ENCODE data around the gene KPNA5.
"Not testable (repeated sequence)": the region's sequence is repeated elsewhere in the genome, so short reads cannot be mapped to it uniquely, and the experiment has no call there.

Gene KPNA5

GRCh38 chr6:116703888-116704287, 22.9 kb downstream of the KPNA5 start:
- not testable (repeated sequence) for DNase-seq (ENCODE audit: low read depth)

GRCh38 chr6:116705917-116706316, 24.9 kb downstream of the KPNA5 start:
- no peak for DNase-seq (ENCODE audit: low read depth)

- DNase-seq (ENCODE audit: low read depth) = no peak
These were observed 33.3 kb downstream of the KPNA5 start for GRCh38 chr6:116714296-116714695.

DNA sequence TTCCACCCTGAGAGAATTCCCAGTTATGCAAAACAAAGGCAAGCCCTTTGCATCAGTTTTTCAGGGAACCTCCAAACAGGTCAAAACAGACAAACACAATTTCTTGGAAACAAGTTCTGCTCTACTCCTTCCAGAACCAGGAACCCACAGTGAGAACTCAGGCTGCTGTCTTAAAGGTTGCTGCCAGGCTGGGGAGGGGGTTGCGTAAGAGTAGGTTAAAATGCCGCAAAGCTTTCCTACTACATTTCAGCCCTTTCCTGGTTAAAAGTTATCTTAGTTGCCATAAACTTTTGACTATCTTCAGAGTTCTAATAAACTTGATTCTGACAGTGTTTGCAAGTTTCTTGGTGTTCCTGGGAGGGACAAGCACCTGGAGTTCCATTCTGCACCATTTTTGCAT, 33.8 kb downstream of the KPNA5 start:
- no peak for DNase-seq (ENCODE audit: low read depth)

DNA sequence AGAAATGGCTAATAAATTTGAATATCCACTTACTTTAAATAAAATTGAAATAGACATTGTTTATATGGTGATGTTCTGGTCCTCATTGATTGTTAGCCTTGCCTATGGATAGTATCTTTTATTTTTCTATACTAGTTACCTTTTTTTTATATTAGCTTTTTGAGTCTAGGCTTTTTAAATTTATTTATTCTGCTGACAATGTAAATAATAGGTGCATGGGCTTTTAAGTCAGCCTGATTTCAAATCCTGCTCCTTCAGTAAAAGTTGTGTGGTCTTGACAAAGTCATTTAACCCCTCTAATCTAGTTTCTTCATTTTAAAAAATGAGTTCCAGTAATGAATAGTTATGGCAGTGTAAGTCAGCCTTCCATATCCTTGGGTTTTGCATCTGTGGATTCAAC, 45.9 kb downstream of the KPNA5 start:
- no peak for DNase-seq (ENCODE audit: low read depth)

- no peak for DNase-seq (ENCODE audit: low read depth)
These were observed 49.5 kb downstream of the KPNA5 start for GRCh38 chr6:116730513-116730912.

- no peak for DNase-seq (ENCODE audit: low read depth)
These were observed 56.0 kb downstream of the KPNA5 start for GRCh38 chr6:116737004-116737403.

GRCh38 chr6:116740486-116740885, 59.5 kb downstream of the KPNA5 start:
- DNase-seq (ENCODE audit: low read depth) = not testable (repeated sequence)

DNA sequence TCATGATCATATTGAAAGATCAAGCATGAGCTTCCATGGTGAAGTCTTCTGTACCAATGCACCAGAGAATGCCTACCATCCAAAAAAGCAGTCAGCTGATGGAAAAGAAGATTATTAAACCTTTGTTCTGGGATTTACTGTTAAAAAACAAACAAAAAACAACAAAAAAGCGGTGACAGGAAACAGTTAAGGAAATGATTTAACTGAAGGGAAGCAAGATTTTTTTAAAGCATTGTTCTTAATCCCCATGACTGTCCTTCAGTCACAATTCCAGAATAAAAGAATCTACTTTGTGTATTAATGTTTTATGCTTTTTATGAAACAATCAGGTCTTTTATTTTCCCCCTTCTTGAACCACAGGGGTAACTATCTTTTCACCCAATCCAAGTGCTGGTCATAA, 60.6 kb downstream of the KPNA5 start:
- DNase-seq (ENCODE audit: low read depth) = no peak

GRCh38 chr6:116745176-116745575, 64.2 kb downstream of the KPNA5 start:
- no peak for DNase-seq (ENCODE audit: low read depth)

DNA sequence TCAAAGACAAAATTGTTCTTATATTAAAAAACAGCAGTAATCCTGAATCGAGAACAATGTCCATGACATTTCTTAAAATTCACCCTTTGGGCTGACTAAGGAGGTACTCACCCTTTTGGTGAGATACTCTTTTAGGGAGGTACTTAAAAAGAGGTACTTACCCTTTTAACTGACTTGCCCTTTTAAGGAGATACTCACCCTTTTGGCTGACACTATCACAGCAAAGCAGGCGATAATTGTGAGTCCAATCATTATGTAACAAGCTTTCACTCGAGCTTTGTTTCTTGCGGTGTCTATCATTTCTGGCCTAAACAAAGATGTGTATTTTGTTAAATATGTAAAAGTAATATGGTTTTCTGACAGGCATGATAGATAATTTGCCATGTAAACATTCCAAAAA, 80.8 kb downstream of the KPNA5 start:
- no peak for DNase-seq (ENCODE audit: low read depth)

DNA sequence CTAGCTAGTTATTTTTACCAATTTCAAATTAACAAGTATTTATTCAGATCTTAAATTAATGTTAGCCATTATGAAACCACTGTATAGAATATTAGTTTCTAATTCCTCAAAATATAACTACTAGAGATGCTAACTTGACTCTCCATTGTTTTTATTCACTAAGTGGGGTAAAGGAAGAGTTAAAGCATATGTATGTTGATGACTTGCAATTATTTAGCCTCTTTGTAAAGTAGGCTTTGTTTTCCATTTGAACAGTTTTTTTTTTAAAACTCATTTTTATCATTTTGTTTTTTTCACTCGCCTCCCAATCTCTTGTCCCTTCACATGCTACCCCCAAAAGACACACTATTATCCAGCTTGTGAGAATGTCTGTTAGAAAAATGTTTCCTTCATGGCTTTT, 81.2 kb downstream of the KPNA5 start:
- DNase-seq (ENCODE audit: low read depth) = no peak

DNA sequence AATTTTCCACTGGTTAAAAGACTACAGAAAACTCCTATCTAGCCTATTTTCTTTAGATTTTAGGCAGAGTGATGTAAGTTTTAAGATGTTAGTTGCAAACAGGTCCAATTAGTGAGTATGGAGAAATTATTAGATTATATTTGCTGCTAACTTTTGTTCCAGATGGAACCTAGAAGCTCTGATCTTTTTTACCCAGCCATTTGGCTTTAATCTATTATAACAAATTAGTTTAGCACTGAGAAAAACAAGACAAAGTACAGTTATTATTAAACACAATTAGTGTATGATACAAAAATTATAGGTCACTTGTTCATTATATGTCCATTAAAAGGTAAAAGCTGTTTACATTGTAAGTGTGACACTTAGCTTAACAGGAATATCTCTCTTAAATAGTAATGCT, 82.0 kb downstream of the KPNA5 start:
- no peak for DNase-seq (ENCODE audit: low read depth)

DNA sequence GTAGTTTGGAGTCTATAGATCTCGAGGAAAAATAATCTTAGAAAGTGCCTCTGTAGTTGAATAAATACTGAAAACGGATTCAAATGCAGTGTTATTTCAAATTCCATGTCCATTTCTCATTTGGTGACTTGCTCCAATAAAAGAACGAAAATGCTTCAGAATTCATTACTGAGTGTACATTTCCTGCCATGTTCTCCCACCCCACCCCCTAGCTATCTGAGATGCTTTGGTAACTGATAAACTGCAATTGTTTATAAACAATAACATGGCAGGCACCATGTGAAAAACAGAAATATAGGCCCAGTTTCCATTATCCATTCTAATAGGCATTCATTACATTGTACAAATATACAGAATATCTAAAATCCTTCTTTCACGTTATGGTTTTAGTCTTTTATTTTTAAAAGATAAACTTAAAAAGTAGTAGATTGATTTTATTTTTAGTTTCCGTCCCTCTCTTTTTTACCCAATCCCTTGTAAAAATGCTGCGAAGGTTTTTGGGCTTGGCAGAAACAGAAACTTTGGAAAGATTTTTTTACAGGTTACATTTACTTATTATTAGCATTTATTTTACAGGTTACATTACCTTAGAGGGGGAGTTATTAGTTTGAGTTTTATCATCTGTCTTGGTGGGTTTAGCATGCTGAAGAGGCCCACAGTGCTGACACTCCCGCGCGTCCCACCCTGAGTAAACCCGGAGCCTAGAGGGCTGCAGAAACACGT, 83.1 kb downstream of the KPNA5 start:
- DNase-seq (ENCODE audit: low read depth) = no peak

- no peak for DNase-seq (ENCODE audit: low read depth)
These were observed 83.6 kb downstream of the KPNA5 start for GRCh38 chr6:116764629-116764960.

DNA sequence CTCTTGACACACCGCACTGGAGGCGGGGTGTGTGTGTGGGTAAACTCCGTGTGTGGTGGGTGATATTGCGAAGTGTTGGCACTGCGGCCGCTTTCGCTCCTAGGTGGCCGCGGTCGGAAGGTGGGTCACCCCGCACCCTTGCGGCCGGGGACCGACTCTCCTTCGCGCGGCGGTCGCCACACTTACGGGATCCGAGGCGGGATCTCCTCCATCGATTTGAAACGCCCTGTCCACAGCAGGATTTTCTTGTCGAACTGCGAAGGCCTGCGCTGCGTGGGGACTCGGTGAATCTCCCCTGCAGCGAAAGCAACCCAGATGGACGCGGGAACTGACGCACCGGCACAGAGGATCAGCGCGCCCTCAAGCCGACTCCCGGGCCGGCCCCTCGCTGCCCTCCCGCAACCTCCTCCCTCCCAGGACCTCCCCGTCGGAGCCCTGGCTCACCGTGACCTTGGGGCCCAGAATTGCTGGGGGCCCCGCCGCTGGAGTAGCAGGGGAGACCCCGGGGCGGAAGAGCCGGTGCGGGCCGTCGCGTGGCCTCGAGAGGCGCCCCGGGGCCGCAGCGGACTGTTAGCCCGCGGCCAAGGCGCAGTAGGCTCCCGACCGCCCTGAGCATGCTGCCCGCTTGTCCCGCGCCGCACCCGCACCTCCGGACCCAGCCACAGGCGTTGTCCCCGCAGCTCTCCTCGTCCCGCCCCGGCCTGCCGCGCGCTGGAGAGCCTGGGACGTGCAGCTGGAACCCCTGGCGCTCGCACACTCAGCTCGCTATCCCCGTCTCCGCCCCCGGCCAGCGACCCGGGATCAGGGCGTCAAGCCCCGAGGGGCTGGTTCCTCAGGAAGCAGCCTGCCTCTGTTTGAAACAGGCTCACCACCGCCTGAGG, 84.2 kb downstream of the KPNA5 start, which contains the start of gene FAM162B:
Gene FAM162B (minus strand): TSS at position 759 of the 881 bp plus-strand sequence. CDS start 143 bp downstream, at position 616.
- no peak for DNase-seq (ENCODE audit: low read depth)

GRCh38 chr6:116766506-116767176, 85.6 kb downstream of the KPNA5 start:
- no peak for DNase-seq (ENCODE audit: low read depth)

GRCh38 chr6:116767715-116768114, 86.7 kb downstream of the KPNA5 start:
- DNase-seq (ENCODE audit: low read depth) = no peak

GRCh38 chr6:116772450-116772849, 91.4 kb downstream of the KPNA5 start:
- DNase-seq (ENCODE audit: low read depth) = no peak

GRCh38 chr6:116773886-116774285, 92.9 kb downstream of the KPNA5 start:
- no peak for DNase-seq (ENCODE audit: low read depth)

DNA sequence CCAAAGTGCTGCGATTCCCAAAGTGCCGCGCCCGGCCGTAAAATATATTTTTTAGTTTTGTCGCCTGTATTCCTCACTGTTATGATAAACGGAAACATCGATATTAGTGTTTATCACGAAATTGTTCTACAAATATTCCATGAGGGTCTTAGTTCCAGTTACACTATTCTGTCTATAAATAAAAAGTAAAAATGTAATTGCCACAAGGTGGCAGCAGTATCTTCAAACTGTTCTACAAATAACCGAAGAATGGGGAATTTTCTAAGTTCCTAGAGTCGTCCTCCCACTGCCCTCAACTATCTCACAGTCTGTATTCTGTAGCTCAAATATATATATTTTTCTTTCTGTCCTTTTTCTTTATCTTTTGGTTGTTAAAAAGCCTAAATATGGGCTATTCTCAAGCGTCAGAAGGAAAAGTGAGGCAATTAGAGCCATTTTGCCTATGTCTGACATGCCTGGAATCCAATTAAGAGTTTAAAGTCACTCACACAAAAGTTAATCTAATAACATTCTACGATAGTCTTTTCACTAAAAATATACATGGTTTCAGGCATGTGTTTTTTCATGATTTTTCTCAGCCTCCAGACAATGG, 98.7 kb downstream of the KPNA5 start:
- DNase-seq (ENCODE audit: low read depth) = no peak

- no peak for DNase-seq (ENCODE audit: low read depth)
These were observed 102.8 kb downstream of the KPNA5 start for GRCh38 chr6:116783852-116784251.
